ENCODE measurements around the gene HIGD1A.

- TF ChIP-seq CTCF (conservative IDR thresholded peaks at IDR 0.05; ENCODE audit: low read depth, low read length) = no peak
- no peak for TF ChIP-seq EZH2phosphoT487 (IDR thresholded peaks at IDR 0.05; ENCODE audit: borderline replicate concordance, low read length)
- no peak for TF ChIP-seq EZH2 (IDR thresholded peaks at IDR 0.05; ENCODE audit: low read length, unreplicated experiment)
These were observed 22.7 kb upstream of the HIGD1A start for GRCh38 chr3:42827023-42827422.

Data from PC-3 (cell line).